Nephron progenitor cell (in vitro differentiated cells): ENCODE results near the gene PLAAT2.
"Not testable (repeated sequence)": the region's sequence is repeated elsewhere in the genome, so short reads cannot be mapped to it uniquely, and the experiment has no call there.

ENCODE experiments used
- DNase-seq: peaks from one replicate; pipeline ENCODE4 v3.0.0; 2021
- H3K27ac Mint-ChIP-seq: 2 replicates; pipeline ENCODE4 v1.8.0; 2021; ENCODE audit warnings: mild to moderate bottlenecking, moderate library complexity, mixed read lengths
- H3K27me3 Mint-ChIP-seq: 2 replicates; pipeline ENCODE4 v1.8.0; 2021; ENCODE audit warnings: mild to moderate bottlenecking, low read depth, mixed read lengths; ENCODE audit not compliant: poor library complexity
- H3K36me3 Mint-ChIP-seq: 2 replicates; pipeline ENCODE4 v1.8.0; 2021; ENCODE audit warnings: low read depth, mixed read lengths
- H3K4me1 Mint-ChIP-seq: 2 replicates; pipeline ENCODE4 v1.8.0; 2021; ENCODE audit warnings: mixed read lengths
- H3K4me3 Mint-ChIP-seq: 2 replicates; pipeline ENCODE4 v1.8.0; 2021; ENCODE audit warnings: mild to moderate bottlenecking, moderate library complexity, mixed read lengths
- H3K9me3 Mint-ChIP-seq: 2 replicates; pipeline ENCODE4 v1.8.0; 2021; ENCODE audit warnings: mild to moderate bottlenecking, moderate library complexity, mixed read lengths
- CTCF ChIP-seq: fragments of 200-600 bp; sonication (generic); IDR thresholded peaks from 2 replicates; pipeline ENCODE4 v1.5.0; 2021; ENCODE audit warnings: antibody characterized with exemption

Gene PLAAT2

GRCh38 chr11:63535734-63536133 lies 27.4 kb downstream of the PLAAT2 start:
- peaks cover 10% of the 10 kb centered on the region for H3K4me1 Mint-ChIP-seq
- no peak overlapping the region for H3K27ac Mint-ChIP-seq
- TF ChIP-seq CTCF, result no peak
- DNase-seq, result no peak
- H3K9me3 Mint-ChIP-seq, result no peaks in the 10 kb centered on the region
- no peaks in the 10 kb centered on the region for H3K36me3 Mint-ChIP-seq
- no peak overlapping the region for H3K4me3 Mint-ChIP-seq
- H3K27me3 Mint-ChIP-seq, result peaks cover 16% of the 10 kb centered on the region

- no peak overlapping the region for H3K27ac Mint-ChIP-seq
- no peak for DNase-seq
These were observed 28.2 kb downstream of the PLAAT2 start for GRCh38 chr11:63534895-63535461.

GRCh38 chr11:63534076-63534475 lies 29.1 kb downstream of the PLAAT2 start:
- TF ChIP-seq CTCF, result no peak
- no peak overlapping the region for H3K4me3 Mint-ChIP-seq
- peaks cover 26% of the 10 kb centered on the region for H3K27me3 Mint-ChIP-seq
- no peak overlapping the region for H3K27ac Mint-ChIP-seq
- peaks cover 12% of the 10 kb centered on the region for H3K4me1 Mint-ChIP-seq
- no peak for DNase-seq
- H3K9me3 Mint-ChIP-seq, result no peaks in the 10 kb centered on the region
- H3K36me3 Mint-ChIP-seq, result no peaks in the 10 kb centered on the region

More at GRCh38 chr11:63534895-63535461, 28.2 kb downstream of the PLAAT2 start:
- Mint-ChIP-seq H3K27me3 (peaks cover 18% of the 10 kb centered on the region), H3K4me3 (no peak overlapping the region), H3K9me3 (no peaks in the 10 kb centered on the region), H3K4me1 (peaks cover 10% of the 10 kb centered on the region), H3K36me3 (no peaks in the 10 kb centered on the region)
- TF ChIP-seq CTCF, result no peak

- no peak for DNase-seq
- TF ChIP-seq CTCF, result no peak
- Mint-ChIP-seq H3K4me1 (peaks cover 16% of the 10 kb centered on the region), H3K27ac (no peak overlapping the region), H3K27me3 (peaks cover 32% of the 10 kb centered on the region), H3K4me3 (no peak overlapping the region), H3K36me3 (no peaks in the 10 kb centered on the region), H3K9me3 (no peaks in the 10 kb centered on the region)
These were observed 30.2 kb downstream of the PLAAT2 start for GRCh38 chr11:63532799-63533475.

GRCh38 chr11:63532117-63532516 lies 31.1 kb downstream of the PLAAT2 start:
- no peak overlapping the region for H3K4me3 Mint-ChIP-seq
- TF ChIP-seq CTCF, result no peak
- H3K27me3 Mint-ChIP-seq, result peaks cover 38% of the 10 kb centered on the region
- H3K4me1 Mint-ChIP-seq, result peaks cover 8% of the 10 kb centered on the region
- H3K36me3 Mint-ChIP-seq, result no peaks in the 10 kb centered on the region
- H3K9me3 Mint-ChIP-seq, result no peaks in the 10 kb centered on the region
- no peak for DNase-seq
- no peak overlapping the region for H3K27ac Mint-ChIP-seq

GRCh38 chr11:63531074-63531792 lies 31.9 kb downstream of the PLAAT2 start:
- DNase-seq, H3K27ac Mint-ChIP-seq, H3K4me3 Mint-ChIP-seq, H3K4me1 Mint-ChIP-seq, H3K9me3 Mint-ChIP-seq, H3K36me3 Mint-ChIP-seq: not testable (repeated sequence)
- H3K27me3 Mint-ChIP-seq, result peaks cover 34% of the 10 kb centered on the region
